Loucy (cell line): Measurements from ENCODE around the gene UVRAG.

Experiments
- H2AFZ ChIP-seq: fragments of 200-600 bp; sonication (generic); 2 replicates; pipeline ENCODE4 v1.6.0; 2016; ENCODE audit warnings: antibody characterized with exemption, mild to moderate bottlenecking, low read length, moderate library complexity
- H3F3A ChIP-seq: fragments of 200-600 bp; 2 replicates; pipeline ENCODE4 v1.6.0; 2016; ENCODE audit warnings: antibody characterized with exemption, low read depth, mild to moderate bottlenecking
- H3K27me3 ChIP-seq: fragments of 200-600 bp; sonication (generic); 2 replicates; pipeline ENCODE4 v1.6.1; 2014; ENCODE audit warnings: low read length, mild to moderate bottlenecking; ENCODE audit not compliant: insufficient read depth, poor library complexity, severe bottlenecking
- H3K36me3 ChIP-seq: fragments of 200-600 bp; sonication (generic); 2 replicates; pipeline ENCODE4 v1.6.1; 2016; ENCODE audit warnings: low read length; ENCODE audit not compliant: insufficient read depth
- H3K4me1 ChIP-seq: fragments of 200-600 bp; sonication (generic); 2 replicates; pipeline ENCODE4 v1.5.1; 2014; ENCODE audit warnings: low read length, mild to moderate bottlenecking; ENCODE audit not compliant: insufficient read depth, poor library complexity, severe bottlenecking
- H3K4me2 ChIP-seq: fragments of 200-600 bp; sonication (generic); 2 replicates; pipeline ENCODE4 v1.6.0; 2014; ENCODE audit warnings: antibody characterized with exemption, low read length, low read depth, mild to moderate bottlenecking; ENCODE audit not compliant: poor library complexity, severe bottlenecking
- H3K4me3 ChIP-seq: fragments of 200-600 bp; sonication (generic); 2 replicates; pipeline ENCODE4 v1.5.1; 2014; ENCODE audit warnings: low read length, mild to moderate bottlenecking, mixed read lengths; ENCODE audit not compliant: poor library complexity, severe bottlenecking
- H3K79me2 ChIP-seq: fragments of 200-600 bp; sonication (generic); 2 replicates; pipeline ENCODE4 v1.6.1; 2014; ENCODE audit warnings: low read length; ENCODE audit not compliant: insufficient read depth
- H3K9ac ChIP-seq: fragments of 200-600 bp; sonication (generic); 2 replicates; pipeline ENCODE4 v1.6.0; 2014; ENCODE audit warnings: mild to moderate bottlenecking, low read depth, low read length, moderate library complexity; ENCODE audit not compliant: poor library complexity, severe bottlenecking
- H3K9me2 ChIP-seq: fragments of 200-600 bp; sonication (generic); replicated peaks from 2 replicates; pipeline ENCODE4 v1.6.1; 2016; ENCODE audit warnings: low read depth, low read length, mixed read lengths
- H3K9me3 ChIP-seq: fragments of 200-600 bp; sonication (generic); 2 replicates; pipeline ENCODE4 v1.6.1; 2014; ENCODE audit warnings: mild to moderate bottlenecking, antibody characterized with exemption, low read length, low read depth; ENCODE audit not compliant: insufficient read depth
- H4K20me1 ChIP-seq: fragments of 200-600 bp; sonication (generic); 2 replicates; pipeline ENCODE4 v1.6.0; 2014; ENCODE audit warnings: antibody characterized with exemption, low read length, mild to moderate bottlenecking; ENCODE audit not compliant: insufficient read depth, poor library complexity, severe bottlenecking
- CTCF ChIP-seq: fragments of 200-600 bp; sonication (generic); conservative IDR thresholded peaks from 2 replicates; pipeline ENCODE4 v1.5.1; 2014; ENCODE audit warnings: mild to moderate bottlenecking, antibody characterized with exemption, low read length
- EZH2phosphoT487 ChIP-seq: fragments of 200-600 bp; IDR thresholded peaks from 2 replicates; pipeline ENCODE4 v1.6.1; 2018; ENCODE audit warnings: antibody characterized with exemption, mild to moderate bottlenecking, moderate library complexity, borderline replicate concordance

UVRAG gene

GRCh38 chr11:76185931-76186401, 371.0 kb downstream of the UVRAG start:
- H3K27me3 ChIP-seq, result no peaks in the 10 kb centered on the region
- no peaks in the 10 kb centered on the region for H3K4me1 ChIP-seq
- H3K9me3 ChIP-seq, result no peaks in the 10 kb centered on the region
- no peaks in the 10 kb centered on the region for H3K36me3 ChIP-seq
- H3K4me3 ChIP-seq, result no peak overlapping the region
- H2AFZ ChIP-seq, result no peak overlapping the region
- H3K9ac ChIP-seq, result no peak overlapping the region
- H3K9me2 ChIP-seq, result no peaks in the 10 kb centered on the region
- H3F3A ChIP-seq, result no peaks in the 10 kb centered on the region
- no peaks in the 10 kb centered on the region for H4K20me1 ChIP-seq
- no peak overlapping the region for H3K4me2 ChIP-seq
- TF ChIP-seq EZH2phosphoT487 (no peak), CTCF (no peak)
- no peaks in the 10 kb centered on the region for H3K79me2 ChIP-seq

GRCh38 chr11:76186776-76187279, 371.8 kb downstream of the UVRAG start:
- Histone ChIP-seq H2AFZ (no peak overlapping the region), H3K36me3 (no peaks in the 10 kb centered on the region), H3K4me1 (no peaks in the 10 kb centered on the region), H3K9ac (no peak overlapping the region), H3K79me2 (no peaks in the 10 kb centered on the region), H3K4me3 (no peak overlapping the region), H3K4me2 (no peak overlapping the region), H4K20me1 (no peaks in the 10 kb centered on the region), H3K9me2 (no peaks in the 10 kb centered on the region), H3K9me3 (no peaks in the 10 kb centered on the region), H3K27me3 (no peaks in the 10 kb centered on the region), H3F3A (no peaks in the 10 kb centered on the region)
- TF ChIP-seq CTCF (no peak), EZH2phosphoT487 (no peak)

GRCh38 chr11:76188873-76189272, 373.9 kb downstream of the UVRAG start:
- H4K20me1 ChIP-seq, result no peaks in the 10 kb centered on the region
- no peaks in the 10 kb centered on the region for H3K9me3 ChIP-seq
- H3K79me2 ChIP-seq, result no peaks in the 10 kb centered on the region
- no peak overlapping the region for H3K4me2 ChIP-seq
- no peaks in the 10 kb centered on the region for H3F3A ChIP-seq
- no peaks in the 10 kb centered on the region for H3K4me1 ChIP-seq
- TF ChIP-seq CTCF (no peak), EZH2phosphoT487 (no peak)
- no peaks in the 10 kb centered on the region for H3K27me3 ChIP-seq
- no peak overlapping the region for H2AFZ ChIP-seq
- H3K9ac ChIP-seq, result no peak overlapping the region
- H3K36me3 ChIP-seq, result no peaks in the 10 kb centered on the region
- H3K9me2 ChIP-seq, result no peaks in the 10 kb centered on the region
- H3K4me3 ChIP-seq, result no peak overlapping the region
